SU-DHL-6 (cell line): ENCODE measurements around the gene TBC1D5.

Experiments
- CTCF ChIP-seq: fragments of 200-600 bp; sonication (generic); IDR thresholded peaks from one replicate; pipeline ENCODE4 v1.5.1; 2017; ENCODE audit warnings: antibody characterized with exemption, mild to moderate bottlenecking, low read length, moderate library complexity; ENCODE audit not compliant: insufficient read depth, poor library complexity, severe bottlenecking
- EZH2phosphoT487 ChIP-seq: fragments of 200-600 bp; sonication (generic), shearing (Covaris generic); conservative IDR thresholded peaks from 2 replicates; pipeline ENCODE4 v1.6.1; 2018; ENCODE audit warnings: mild to moderate bottlenecking, antibody characterized with exemption, low read length, moderate library complexity, mixed read lengths

- TF ChIP-seq CTCF (no peak), EZH2phosphoT487 (no peak)
Observed at GRCh38 chr3:17443142-17443541, 299.3 kb downstream of the TBC1D5 start.
